Fibroblast of upper back skin (primary cell): ENCODE measurements around the gene CEP162.

Experiments
- DNase-seq: peaks from one replicate; pipeline ENCODE4 v3.0.0-alpha.2; 2013

Gene CEP162

DNA sequence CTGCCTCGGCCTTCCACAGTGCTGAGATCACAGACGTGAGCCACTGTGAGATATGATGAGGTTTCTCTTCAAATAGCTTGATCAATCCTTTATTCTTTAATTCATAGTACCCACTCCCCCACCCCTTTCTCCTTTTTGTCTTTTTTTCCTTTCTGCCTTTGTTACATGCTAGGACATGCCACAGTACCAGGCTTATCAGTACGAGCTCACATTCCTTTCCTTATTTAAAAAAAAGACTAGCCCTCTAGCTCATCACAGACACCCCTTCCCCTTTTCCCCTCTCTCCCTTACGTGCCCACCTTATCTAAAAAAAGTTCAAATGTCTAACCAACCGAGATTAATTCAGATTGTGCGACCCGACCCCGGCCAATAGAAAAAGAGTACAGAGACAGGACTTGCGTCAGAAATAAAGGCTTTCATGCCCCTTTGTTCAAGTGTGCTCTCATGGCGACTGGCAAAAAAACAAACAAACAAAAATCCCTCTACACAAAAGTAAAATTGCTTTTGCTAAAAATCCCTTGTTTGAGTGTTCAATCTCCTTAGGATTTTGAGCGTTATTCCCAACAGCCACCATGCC is 144.7 kb downstream of the CEP162 start:
- DNase-seq, result no peak

DNA sequence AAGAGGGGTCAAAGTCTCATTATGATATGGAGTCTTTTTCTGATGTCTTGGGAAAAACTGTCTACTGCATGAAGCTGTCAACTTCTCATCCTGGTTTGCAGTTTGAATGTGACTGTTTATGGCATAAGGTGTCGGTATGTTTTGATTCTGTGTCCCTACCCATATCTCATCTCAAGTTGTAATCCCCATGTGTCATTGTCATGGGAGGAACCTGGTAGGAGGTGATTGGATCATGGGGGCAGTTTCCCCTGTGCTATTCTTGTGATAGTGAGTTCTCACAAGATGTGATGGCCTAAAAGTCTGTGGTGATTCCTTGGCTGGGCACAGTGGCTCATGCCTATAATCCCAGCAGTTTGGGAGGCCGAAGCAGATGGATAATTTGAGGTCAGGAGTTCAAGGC is 146.2 kb downstream of the CEP162 start:
- DNase-seq, result no peak

DNA sequence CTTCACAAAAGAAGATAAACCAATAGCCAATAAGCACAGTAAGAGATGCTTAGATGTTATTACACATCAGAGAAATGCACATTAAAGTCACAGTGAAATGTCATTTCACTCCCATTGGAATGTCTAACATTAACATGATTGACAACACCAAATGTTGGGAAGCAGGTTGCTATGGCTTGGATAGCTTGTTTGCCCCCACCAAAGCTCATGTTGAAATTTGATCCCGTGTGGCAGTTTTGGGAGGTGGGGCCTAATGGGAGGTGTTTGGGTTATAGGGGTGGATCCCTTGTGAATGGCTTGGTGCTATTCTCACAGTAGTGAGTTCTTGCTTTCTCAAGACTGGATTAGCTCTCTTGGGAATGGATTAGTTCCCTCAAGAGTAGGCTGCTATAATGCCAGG is 149.1 kb downstream of the CEP162 start:
- no peak for DNase-seq

DNA sequence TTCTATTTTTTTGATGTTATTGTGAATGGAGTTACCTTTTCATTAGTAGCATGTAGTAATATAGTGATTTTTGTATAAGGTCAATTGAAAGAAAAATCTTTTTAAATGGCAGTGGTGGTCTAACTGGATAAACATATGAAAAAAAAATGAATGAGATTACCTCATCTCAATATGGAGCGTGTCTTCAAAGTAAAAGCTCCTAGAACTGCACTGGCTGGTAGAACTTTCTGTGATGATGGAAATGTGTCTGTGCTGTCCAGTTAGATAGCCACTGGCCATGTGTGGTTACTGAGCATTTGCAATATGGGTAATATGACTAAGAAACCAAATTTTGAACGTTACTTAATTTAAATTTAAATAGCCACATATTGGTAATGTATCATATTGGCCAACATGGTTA is 149.8 kb downstream of the CEP162 start:
- no peak for DNase-seq

DNA sequence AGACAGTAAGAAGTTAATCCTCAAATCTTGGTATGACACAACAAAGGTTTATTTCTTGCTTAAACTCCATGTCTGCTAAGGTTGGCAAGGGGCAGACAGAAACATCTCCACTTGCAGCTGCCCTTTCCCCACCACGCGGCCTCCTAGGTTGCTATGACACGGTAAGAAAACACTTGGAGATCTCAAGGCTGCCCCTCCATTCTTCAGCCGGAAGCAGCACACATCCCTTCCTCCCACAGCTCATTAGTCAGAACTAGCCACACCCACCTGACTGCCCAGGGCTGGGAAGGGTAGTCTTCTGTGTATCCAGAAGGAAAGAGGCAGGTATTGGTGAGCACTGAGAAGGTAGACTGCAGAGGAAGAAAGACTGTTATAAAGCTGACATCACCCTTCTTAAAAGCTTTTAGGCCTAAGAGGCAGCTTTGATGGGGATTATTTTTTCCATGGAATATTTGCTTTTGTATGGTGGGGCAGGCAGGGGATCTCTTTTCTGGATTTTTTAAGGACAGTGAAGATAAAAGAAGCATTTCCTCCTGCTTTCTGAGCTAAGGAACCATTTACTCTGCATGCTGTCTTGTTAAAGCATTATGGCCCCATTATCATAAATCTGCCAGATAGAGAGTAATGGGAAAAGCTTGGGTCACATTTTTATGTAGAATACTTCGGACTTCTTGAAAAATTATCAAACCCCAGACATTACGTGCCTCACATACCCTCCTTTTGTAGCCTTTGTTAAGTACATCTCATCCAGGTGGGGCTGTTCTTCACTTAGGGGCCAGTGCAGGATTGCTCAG is 152.3 kb downstream of the CEP162 start:
- no peak for DNase-seq
